Kidney capillary endothelial cell (primary cell): ENCODE measurements around the gene HNRNPA3.
"Not testable (repeated sequence)": the region's sequence is repeated elsewhere in the genome, so short reads cannot be mapped to it uniquely, and the experiment has no call there.

Source experiments
- DNase-seq: peaks from one replicate; pipeline ENCODE4 v3.0.0-alpha.2; 2018; ENCODE audit warnings: low spot score

HNRNPA3 gene

DNA sequence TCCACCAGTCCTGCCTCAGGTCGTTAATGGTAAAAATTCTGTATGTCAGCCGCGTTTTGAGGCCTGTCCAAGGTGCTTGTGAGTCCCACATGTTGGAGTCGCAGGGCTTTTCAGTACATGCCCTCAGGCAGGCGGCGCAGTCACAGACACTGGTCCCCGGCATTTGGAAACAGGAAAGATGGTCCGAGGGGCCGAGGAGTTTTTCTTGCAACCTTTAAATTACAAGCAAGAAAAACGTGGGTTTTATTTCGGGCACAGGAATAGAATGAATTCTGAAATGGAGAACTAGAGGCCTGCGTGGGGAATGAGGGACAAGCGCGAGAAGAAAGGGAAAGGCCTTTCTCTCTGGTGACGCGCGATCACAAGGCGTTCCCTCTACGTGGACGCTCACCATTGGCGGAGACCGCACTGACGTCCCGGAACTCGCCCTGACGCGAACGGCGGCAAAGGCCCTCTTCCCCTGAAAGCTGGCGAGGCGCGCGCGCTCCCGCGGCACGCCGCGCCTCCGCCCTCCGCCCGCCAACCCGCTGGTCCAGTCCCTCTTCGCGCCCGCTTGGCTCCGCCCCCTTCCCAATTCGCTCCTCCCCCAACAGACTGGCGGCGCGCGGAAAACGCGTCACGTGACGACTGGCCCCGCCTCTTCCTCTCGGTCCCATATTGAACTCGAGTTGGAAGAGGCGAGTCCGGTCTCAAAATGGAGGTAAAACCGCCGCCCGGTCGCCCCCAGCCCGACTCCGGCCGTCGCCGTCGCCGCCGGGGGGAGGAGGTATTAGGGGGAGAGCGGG, at the start of gene HNRNPA3:
TSS of gene HNRNPA3 (plus strand) at position 689 of the 785 bp plus-strand sequence. CDS start at position 695, 6 bp downstream.
- peak; percentile 97 for DNase-seq

GRCh38 chr2:177164131-177164530, 48.5 kb upstream of the HNRNPA3 start:
- DNase-seq: no peak

DNA sequence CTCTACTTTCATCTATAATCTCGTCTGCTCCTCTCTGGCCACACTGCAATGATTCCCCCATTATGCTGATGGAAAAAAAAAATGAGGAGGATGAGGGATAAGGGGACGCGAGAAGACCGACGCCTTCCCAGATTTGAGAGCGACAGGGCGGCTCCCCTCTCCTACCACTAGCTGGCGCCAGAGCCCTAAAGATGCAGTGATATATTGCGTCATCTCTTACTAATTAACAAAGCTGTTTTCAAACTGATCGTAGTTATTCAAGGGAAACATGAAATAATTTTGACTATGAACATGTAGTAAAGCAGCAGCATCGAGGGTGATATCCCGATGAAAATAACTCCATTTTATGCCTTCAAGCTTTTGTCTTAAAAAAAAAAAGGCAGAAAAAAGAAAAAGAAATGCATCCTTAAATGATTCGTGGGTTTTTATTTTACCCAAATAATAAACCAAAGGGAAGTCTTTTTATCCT, 48.0 kb upstream of the HNRNPA3 start:
- DNase-seq: peak; percentile 88

DNA sequence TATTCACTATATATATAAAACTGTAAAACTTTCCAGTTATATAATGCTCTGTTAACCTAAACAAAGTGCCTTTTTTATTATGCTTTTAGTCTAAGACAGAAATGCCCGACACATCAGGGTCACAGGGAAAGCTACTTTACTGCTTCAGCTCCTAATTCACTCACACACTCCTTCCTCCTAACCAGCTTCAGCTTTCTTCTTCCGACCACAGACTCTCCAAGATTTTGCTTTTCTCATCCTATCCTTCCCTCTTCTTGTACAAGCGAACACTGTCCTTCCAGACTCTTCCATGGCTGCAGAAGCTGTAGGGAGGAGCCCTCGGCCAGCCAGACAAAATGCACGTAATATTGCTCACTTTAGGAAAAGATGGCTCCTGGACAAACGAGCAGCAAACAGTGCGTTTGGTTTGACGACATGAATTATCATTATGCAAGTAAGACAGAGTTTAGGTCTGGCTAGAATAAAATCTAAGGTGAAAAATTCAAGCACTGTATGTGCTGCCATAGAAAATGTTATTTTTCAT, 47.5 kb upstream of the HNRNPA3 start:
- no peak for DNase-seq

DNA sequence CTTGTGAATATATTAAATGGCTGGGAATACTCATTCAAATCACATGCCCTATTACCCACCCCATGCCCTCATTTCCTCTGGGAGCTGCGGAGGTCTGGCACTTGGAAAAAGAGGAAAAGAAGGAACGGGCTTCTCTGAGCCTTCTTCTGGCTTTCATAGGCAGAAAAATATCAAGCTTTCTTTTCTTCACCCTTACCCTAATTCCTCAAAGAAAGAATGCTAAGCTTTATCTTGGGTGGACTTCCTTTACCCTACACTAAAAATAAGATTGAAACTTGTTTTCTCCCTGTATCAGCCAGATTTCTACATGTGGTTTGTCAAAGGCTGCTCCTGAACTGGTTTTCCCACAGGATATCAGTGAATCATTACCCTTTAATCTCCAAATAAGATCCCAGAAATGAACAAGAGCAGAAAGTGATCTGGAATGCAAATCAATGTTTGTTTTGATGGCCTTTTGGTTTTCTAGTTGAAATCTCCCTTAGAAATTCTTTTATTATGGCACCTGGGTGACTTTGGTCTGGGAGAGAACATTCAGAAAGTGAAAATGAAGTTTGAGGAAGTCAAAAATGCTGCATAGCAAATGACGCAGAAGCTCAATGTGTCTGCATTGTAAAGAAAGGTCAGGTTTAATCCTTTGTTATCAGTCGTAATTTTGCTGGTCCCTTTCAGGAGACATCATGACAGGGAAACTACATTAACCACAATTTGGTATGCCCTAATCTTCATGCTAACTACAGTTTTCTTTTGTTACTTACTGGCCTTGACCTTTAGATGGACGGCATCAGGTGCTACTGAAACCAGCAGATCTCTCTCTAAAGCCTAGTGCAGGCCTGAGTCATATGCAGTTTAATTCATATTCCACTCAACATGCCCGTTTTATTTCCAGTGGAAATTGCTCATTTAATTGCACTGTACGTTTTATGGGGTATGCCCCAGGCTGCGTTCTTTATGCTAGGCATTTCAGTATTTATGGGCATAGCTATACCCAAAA, 46.6 kb upstream of the HNRNPA3 start:
- DNase-seq: peak; percentile 71

- DNase-seq: no peak
Measured at GRCh38 chr2:177169810-177170514, 42.6 kb upstream of the HNRNPA3 start.

DNA sequence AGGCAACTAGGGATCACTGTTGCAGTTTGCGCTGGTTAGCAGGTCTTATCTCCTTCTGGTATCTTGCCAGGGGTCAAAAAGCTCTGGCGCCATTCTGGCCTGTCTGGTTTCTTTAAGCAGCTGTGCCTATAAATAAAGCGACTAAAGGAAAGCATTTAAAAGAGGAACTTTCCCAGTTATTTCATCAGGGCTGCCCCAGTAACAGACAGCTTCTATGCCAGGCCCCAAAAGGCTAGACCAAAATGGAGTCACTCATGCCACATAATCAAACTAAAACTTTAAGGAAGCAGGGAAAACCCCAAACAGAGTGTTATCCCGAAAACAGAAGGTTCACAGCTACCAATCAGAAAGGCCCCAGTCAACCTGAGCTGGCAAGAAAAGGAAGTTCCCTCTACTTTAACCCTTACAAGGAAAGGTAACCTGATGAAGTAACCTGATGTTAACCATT, 41.2 kb upstream of the HNRNPA3 start:
- DNase-seq: no peak

DNA sequence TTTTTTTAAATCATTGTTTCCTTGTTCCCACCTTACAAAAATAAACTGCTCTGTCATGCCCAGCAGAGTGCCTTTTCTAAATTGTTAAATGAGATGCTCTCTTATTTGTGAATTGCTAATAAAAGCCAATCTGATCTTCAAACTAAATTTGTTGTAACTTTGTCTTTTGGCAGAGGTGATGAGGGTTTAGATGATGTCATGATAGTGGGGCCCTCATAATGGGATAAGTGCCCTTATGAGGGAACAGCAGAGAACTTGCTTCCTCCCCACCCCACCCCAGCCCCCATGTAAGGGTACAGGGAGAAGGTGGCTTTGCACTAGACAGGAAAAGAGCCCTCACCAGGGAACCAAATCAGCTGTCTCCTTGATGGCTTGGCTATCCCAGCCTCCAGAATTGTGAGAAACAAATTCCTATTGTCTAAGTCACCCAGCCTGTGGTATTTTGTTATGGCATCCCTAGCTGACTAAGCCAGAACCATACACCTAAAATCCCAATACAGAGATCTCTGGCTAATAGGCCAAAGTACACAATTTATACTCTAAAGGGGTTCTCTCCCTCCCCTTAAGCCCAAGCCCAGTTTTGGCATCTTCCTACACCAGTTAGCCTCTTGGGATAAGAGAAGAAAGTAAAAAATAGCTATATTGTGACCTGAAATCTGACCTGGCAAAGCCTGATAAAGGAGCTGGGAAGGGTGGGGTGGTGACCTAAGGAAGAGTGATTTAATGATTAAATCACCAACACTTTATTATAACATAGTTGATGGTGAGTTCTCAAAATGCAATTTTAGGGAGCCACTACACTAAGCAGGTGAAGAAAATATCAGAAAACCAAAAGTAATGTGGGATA, 40.3 kb upstream of the HNRNPA3 start:
- DNase-seq: peak; percentile 60

DNA sequence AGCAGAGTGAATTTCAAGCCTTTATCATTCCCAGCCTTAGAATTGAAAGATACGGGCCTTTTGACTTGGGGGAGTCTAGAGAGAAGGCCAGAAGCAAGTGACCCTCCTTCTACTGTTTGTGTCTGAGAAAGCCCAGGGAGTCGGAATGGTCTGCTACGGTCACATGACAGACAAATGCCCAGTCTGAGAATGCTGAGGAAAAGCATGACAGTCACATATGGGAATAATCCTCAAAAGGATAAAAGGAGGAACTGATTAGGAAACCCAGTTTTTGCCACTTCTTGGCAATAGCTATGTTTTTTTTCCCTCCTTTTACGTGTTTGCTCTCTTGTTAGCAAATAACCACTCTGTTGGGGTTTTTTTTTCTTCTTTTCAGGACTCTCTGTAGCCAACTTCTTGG, 38.1 kb upstream of the HNRNPA3 start:
- no peak for DNase-seq

DNA sequence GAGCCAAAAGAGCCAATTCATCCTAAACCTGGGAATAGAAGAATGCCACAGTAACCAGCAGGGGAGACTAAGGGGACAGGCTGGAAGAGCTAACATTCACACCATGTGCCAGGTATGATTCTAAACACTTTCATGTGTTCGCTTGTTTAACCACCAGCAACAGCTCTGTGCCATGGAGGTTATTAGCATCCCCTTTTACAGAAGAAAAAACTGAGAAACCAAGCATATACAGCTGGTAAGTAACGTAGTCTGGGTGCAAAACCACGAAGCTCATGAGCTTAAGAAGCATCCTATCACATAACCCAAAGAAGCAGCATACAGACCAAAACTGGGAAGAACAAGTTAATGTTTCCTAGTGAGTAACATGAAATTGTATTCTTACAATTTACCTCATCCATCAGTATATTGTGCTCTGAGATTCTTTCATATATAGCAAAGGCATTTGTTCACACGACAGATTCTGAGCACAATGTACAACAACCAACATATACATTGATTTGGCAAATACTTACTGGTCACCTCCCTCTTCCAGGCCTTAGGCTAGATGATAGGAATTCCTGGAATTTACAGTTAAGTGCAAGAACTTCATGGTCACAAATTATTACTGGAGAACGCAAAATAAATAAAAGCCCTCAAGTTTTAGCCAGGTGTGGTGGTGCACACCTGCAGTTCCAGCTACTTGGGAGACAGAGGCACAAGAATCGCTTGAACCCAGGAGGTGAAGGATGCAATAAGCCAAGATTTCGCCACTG, 36.5 kb upstream of the HNRNPA3 start:
- DNase-seq: no peak

GRCh38 chr2:177178797-177179196, 33.8 kb upstream of the HNRNPA3 start:
- DNase-seq: no peak

GRCh38 chr2:177179227-177179626, 33.4 kb upstream of the HNRNPA3 start:
- DNase-seq: no peak

GRCh38 chr2:177179671-177180070, 32.9 kb upstream of the HNRNPA3 start:
- not testable (repeated sequence) for DNase-seq

DNA sequence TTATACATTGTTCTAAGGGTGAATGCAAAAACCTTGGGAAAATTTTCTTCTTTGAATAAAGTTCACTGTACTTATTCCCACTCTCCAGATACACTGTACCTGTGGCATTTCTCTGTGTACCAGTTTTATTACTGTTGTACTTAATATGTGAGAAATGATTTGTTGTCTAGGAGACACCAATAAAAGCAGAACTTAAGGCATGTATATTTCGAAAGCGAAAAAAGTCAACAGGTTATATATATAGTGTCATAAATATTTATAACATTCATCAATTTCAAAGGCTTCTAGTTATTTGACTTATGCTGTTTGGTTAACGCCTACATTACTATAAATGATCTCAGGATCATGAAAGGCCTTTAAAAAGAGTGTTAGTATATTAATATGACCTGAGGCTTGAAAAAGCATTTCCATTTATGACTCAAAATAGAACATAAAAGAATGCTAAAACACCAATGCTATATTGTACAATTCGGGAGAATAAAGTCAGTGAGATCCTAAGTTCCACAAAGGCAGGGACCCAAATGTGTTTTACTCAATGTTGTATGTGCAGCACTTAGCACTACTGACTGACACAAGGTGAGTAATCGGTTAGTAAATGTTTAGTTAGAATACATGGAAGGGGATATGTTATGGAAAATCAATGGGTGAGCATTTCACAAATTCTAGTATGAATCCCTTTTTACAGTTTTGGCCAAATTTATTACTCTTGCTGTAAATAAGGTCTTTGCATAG, 32.2 kb upstream of the HNRNPA3 start:
- no peak for DNase-seq

- DNase-seq: no peak
Measured at GRCh38 chr2:177183860-177184259, 28.7 kb upstream of the HNRNPA3 start.

- no peak for DNase-seq
Measured at GRCh38 chr2:177184606-177185005, 28.0 kb upstream of the HNRNPA3 start.

DNA sequence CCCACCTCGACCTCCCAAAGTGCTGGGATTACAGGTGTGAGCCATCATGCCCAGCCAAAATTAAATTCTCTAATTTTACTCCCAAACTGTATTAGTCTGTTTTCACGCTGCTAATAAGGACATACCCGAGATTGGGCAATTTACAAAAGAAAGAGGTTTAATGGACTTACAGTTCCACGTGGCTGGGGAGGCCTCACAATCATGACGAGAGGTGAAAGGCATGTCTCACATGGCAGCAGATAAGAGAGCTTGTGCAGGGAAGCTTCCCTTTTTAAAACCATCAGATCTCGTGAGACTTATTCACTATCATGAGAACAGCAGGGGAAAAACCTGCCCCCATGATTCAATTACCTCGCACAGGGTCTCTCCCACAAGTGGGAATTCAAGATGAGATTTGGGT, 26.6 kb upstream of the HNRNPA3 start:
- DNase-seq: not testable (repeated sequence)

GRCh38 chr2:177187631-177188312, 24.8 kb upstream of the HNRNPA3 start:
- DNase-seq: no peak
